HG03103 (cell line): Measurements from ENCODE around the gene TNFAIP3.

Experiments used
- ATAC-seq: cut with Tn5 transposase; IDR thresholded peaks from one replicate; pipeline ENCODE4 v1.9.1; 2021; ENCODE audit warnings: low read depth; ENCODE audit not compliant: unreplicated experiment

TNFAIP3 gene

GRCh38 chr6:137862419-137863090, 4.5 kb upstream of the TNFAIP3 start:
- ATAC-seq: no peak

- no peak for ATAC-seq
Observed at GRCh38 chr6:137863091-137863797, 3.8 kb upstream of the TNFAIP3 start.

DNA sequence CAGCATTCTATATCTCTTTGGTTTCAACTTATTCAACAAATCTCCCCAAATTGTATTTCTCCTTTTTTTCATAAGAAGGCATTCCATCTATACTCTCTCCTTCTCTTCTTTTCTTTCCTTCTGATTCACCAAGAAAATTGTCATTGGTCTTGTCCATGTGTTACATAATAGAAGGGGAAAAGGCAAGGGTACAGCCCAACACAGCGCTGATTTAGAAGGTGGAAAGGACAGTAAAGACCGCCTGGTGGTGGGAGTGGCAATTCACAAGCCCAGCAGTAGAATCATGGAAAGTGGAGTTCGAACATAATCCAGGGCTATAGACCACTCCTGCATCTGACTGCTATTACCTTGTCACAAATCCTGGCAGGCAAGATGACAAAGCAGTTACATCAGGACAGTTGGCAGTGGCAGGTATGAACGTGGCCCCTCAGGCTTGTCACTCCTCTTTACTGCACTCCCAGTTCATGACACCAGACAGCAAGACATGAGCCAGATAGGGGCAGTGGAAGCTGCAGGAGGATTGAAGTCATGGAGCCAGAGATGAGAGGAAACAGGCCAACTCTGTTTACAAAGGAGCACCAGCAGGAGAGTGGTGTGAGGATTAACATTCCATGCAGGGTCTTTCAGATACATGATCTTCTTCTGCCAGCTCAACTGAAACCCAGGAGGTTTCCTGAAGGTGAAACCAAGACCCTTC, 2.1 kb upstream of the TNFAIP3 start:
- no peak for ATAC-seq

DNA sequence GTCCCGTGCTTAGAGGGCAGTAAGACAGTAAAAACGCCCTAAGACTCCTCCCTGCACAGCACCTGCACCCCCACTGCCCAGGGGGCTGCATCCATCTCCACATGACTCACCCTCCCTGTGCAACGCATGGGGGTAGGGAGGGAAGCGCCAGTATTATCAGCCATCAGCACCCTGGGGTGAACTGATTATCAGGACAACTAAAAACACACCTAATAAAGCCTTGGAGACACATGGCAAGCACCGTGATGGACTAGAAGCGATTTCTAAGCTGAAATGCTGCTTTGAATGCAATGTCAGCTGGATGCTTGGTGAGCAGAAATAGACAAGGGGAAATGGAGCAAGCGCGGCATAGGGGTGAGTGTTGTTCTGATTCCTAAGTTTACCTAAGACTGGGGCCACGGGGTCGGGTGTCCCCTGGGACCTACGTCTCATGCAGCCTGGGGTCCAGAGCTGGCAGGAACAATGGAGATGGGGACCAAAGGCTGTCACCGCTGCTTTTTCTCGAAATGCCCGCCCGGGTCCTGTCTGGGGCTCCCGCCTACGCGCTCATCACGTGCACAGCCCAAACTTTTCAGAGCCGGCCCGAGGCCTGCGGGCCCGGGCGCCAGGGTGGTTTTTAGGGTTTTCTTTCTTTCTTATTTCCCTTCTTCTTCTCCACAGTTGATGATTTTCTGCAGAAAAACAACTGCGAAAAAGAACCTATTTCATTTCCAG, 702 bp upstream of the TNFAIP3 start:
- ATAC-seq: peak; percentile 11

DNA sequence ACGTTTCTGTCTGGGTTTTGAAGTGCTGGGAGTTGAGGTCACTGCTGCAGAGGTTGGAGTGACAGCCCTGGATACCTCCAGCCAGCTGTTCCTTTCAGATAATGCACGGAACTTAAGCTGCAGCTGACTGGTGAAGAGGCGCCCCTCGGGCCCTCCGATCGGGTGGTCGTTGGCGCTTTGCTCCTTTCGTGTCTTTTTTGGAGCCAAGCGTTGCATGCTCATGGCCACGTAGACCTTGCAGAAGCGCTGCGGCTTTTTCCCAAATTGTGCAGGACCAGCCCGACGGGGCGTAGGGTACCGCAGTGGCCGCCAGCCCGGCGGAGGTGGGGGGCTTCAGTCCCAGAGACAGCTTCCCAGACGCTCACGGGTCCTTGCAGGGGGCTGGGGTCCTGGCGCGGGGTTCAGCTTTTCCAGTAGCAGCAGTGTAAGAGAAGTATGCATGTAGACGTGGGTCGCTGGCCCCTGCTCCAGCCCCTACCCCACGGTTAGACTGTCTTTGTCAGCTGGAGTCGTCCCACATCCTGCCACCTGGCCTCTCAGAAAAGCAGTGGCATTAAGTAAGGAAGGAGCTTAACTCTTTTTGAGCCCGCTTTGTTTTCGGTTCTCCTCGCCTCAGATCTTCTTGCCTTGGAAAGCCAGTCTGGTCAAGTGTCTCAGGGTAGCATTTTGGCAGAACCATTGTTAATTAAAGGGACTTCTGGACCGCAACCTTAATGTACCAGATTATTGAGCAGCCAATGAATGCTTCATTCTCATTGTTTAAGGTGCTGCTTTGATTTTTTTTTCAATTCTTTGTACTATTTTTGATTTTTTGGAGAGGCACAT, 838 bp downstream of the TNFAIP3 start:
- ATAC-seq: no peak

DNA sequence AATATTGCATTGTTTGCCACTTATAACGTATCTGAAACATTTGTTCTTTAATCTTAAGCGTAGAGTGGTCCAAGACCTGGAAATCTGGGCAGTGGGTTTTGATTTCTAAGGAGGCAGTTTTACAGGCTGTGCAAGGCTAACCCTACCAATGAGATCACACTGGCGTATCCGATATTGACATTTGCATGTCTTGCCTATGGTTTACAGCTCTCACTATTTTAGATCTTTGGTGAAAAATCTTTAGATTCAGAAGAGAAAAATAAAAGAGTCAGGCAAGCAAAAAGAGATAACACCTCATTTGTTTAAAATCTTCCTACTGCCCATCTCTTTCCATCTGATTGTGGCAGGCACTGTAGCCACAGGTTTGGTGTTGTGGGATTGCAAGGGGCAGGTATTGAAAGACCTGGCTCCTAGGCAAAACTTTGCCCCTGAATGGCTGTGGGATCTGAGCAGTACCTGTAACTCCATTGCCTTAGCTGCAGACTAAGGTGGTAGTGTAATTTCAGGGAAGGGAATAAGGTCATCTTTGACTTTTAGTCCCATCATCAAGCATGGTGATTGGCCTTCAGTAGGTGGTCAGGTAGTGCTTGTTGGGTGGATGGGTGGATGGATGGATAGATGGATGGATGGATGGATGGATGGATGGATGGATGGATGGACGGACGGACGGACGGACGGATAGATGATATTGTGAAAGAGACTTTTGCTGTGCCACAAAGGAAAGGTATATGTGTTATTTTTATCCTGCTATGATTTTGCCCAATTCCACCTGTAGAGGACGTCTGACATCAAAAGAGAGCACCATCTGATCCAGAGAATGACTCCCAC, 1.9 kb downstream of the TNFAIP3 start:
- no peak for ATAC-seq

GRCh38 chr6:137869549-137870307, 2.7 kb downstream of the TNFAIP3 start:
- no peak for ATAC-seq

GRCh38 chr6:137870308-137870644, 3.2 kb downstream of the TNFAIP3 start:
- no peak for ATAC-seq

GRCh38 chr6:137870744-137871247, 3.7 kb downstream of the TNFAIP3 start:
- peak; percentile 23 for ATAC-seq

DNA sequence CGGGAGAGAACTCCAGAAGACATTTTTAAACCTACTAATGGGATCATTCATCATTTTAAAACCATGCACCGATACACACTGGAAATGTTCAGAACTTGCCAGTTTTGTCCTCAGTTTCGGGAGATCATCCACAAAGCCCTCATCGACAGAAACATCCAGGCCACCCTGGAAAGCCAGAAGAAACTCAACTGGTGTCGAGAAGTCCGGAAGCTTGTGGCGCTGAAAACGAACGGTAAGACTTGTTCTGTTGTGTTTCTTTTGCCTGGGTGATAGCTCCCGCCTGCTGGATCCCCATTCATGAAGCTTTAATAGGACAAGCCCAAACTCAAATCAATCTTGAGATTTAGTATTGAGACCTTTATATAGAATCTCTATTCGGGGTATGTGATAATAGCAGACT, 4.2 kb downstream of the TNFAIP3 start:
- ATAC-seq: no peak

GRCh38 chr6:137871831-137872454, 4.9 kb downstream of the TNFAIP3 start:
- ATAC-seq: no peak

- ATAC-seq: no peak
Observed at GRCh38 chr6:137872581-137873115, 5.6 kb downstream of the TNFAIP3 start.

DNA sequence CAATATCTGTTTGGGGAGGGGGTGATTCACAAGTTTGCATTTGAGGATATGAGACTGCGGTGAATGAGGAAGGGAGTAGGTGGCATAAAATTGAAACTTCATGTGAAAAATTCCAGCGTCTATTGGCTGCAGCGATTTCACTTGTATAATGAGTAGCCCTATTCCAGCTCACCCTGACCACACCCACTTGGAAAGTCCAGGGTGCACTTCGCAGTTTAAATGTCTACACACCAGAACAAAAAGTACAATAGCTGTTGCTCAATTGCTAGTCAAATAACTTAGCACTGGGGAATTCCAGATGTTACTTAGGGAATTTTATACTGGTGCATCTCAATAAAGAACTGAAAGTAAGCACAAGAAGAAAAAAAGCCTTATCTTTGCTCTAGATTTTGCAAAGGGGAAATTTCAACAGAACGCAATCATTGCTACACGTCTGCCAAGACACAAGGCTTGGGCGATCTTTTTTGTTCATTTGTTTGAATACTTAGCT, 6.3 kb downstream of the TNFAIP3 start:
- ATAC-seq: no peak

GRCh38 chr6:137874204-137875057, 7.4 kb downstream of the TNFAIP3 start:
- ATAC-seq: no peak

GRCh38 chr6:137875058-137875520, 8.0 kb downstream of the TNFAIP3 start:
- no peak for ATAC-seq

GRCh38 chr6:137875606-137876005, 8.5 kb downstream of the TNFAIP3 start:
- no peak for ATAC-seq

- ATAC-seq: no peak
Observed at GRCh38 chr6:137876547-137876946, 9.5 kb downstream of the TNFAIP3 start.
